Vagina (tissue), 2 donors: ENCODE data around the gene AFF3. TPM values are rescaled to one million over a fixed set of nuclear protein-coding genes. Genes with fewer than 3 reads are reported as not detected.

Experiments used
- DNase-seq, 2 donors: peaks; one replicate each; pipeline ENCODE4 v3.0.0-alpha.2; 2017; ENCODE audit errors: extremely low spot score in 2 of 2
- H3K27ac ChIP-seq: fragments of 200-600 bp; sonication (generic); one replicate; pipeline ENCODE4 v1.5.1; 2019
- H3K27me3 ChIP-seq: fragments of 200-600 bp; sonication (generic); one replicate; pipeline ENCODE4 v1.5.1; 2019
- H3K36me3 ChIP-seq, 2 donors: fragments of 200-600 bp; sonication (generic); one replicate each; pipeline ENCODE4 v1.5.1; 2017 to 2019
- H3K4me1 ChIP-seq: fragments of 200-600 bp; sonication (generic); one replicate; pipeline ENCODE4 v1.5.1; 2019
- H3K4me3 ChIP-seq, 2 donors: fragments of 200-600 bp; sonication (generic); 1 replicate in 1 of 2; 2 replicates in 1 of 2; pipeline ENCODE4 v1.5.1; 2016 to 2019
- H3K9me3 ChIP-seq: fragments of 200-600 bp; sonication (generic); one replicate; pipeline ENCODE4 v1.5.1; 2019
- CTCF ChIP-seq, 3 experiments: fragments of 450-650 bp in 2 of 3; fragments of 200-600 bp in 1 of 3; sonication (generic) in 1 of 3; IDR thresholded peaks; one replicate each; pipeline ENCODE4 v1.5.1; 2017 to 2019; ENCODE audit warnings: antibody characterized with exemption in 3 of 3, mild to moderate bottlenecking in 2 of 3, moderate library complexity in 2 of 3
- POLR2A ChIP-seq, 2 donors: fragments of 450-650 bp; IDR thresholded peaks; one replicate each; pipeline ENCODE4 v1.6.1; 2017; ENCODE audit warnings: antibody characterized with exemption in 2 of 2, mild to moderate bottlenecking in 2 of 2, moderate library complexity in 2 of 2
- POLR2AphosphoS5 ChIP-seq, 2 donors: sonication (generic); formaldehyde crosslinking; IDR thresholded peaks; one replicate each; pipeline ENCODE4 v1.9.0; 2017; ENCODE audit warnings: antibody characterized with exemption in 2 of 2, mild to moderate bottlenecking in 2 of 2, low read depth in 1 of 2; ENCODE audit not compliant: insufficient read depth in 1 of 2
- intact Hi-C: fragments of 100-400 bp; cut with DNase I; formaldehyde crosslinking; loops from one replicate; pipeline ENCODE4 v1.15.1; 2023
- total RNA-seq: library from RNA; depleted of rRNA; stranded (reverse); fragments of >200 nt; gene quantifications from one replicate; pipeline ENCODE4 v1.2.3, GENCODE V29; 2016

AFF3 gene
- total RNA-seq, 1 donor from 2014 or later: 7.6 TPM

- Histone ChIP-seq H3K27me3 (no peaks in the 10 kb centered on the region), H3K4me1 (peaks cover 18% of the 10 kb centered on the region), H3K36me3 (no peaks in the 10 kb centered on the region), H3K27ac (no peak overlapping the region), H3K9me3 (no peaks in the 10 kb centered on the region), H3K4me3 (no peak overlapping the region)
- no peak for DNase-seq
- TF ChIP-seq CTCF (IDR thresholded peaks at IDR 0.05): no peak
- no peak for TF ChIP-seq POLR2AphosphoS5 (IDR thresholded peaks at IDR 0.05; ENCODE audit: insufficient read depth in 1 of 2, low read depth in 1 of 2)
- TF ChIP-seq POLR2A (IDR thresholded peaks at IDR 0.05): no peak
- intact Hi-C loops: no loop called here
Measured at GRCh38 chr2:99692785-99693184, 449.6 kb downstream of the AFF3 start.

DNA sequence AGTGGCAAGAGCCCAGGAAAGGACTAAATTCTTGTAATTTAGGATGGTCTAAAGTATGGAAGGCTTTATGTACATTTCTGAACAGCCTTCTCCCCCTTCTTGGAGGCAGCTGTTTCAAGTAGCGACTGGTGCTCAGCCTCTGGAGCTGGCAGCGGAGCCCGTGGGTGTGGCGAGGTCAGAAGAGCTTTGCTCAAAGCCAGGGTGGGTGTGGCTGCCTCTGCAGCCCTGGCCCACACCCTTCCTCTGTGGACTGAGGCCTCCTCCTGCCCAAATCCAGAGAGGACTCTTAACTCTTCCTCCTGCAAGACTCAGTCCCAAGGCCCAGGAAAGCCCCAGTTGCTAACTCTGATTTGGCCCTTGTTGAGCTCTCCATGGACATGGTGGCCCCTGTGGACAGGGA is 450.5 kb downstream of the AFF3 start:
- H3K36me3 ChIP-seq: no peaks in the 10 kb centered on the region
- no peak for DNase-seq
- no peak overlapping the region for H3K4me3 ChIP-seq
- no peak overlapping the region for H3K27ac ChIP-seq
- H3K9me3 ChIP-seq: no peaks in the 10 kb centered on the region
- intact Hi-C loops: no loop called here
- no peak for TF ChIP-seq POLR2A (IDR thresholded peaks at IDR 0.05)
- no peak for TF ChIP-seq POLR2AphosphoS5 (IDR thresholded peaks at IDR 0.05; ENCODE audit: insufficient read depth in 1 of 2, low read depth in 1 of 2)
- no peak for TF ChIP-seq CTCF (IDR thresholded peaks at IDR 0.05)
- H3K4me1 ChIP-seq: peaks cover 18% of the 10 kb centered on the region
- no peaks in the 10 kb centered on the region for H3K27me3 ChIP-seq

DNA sequence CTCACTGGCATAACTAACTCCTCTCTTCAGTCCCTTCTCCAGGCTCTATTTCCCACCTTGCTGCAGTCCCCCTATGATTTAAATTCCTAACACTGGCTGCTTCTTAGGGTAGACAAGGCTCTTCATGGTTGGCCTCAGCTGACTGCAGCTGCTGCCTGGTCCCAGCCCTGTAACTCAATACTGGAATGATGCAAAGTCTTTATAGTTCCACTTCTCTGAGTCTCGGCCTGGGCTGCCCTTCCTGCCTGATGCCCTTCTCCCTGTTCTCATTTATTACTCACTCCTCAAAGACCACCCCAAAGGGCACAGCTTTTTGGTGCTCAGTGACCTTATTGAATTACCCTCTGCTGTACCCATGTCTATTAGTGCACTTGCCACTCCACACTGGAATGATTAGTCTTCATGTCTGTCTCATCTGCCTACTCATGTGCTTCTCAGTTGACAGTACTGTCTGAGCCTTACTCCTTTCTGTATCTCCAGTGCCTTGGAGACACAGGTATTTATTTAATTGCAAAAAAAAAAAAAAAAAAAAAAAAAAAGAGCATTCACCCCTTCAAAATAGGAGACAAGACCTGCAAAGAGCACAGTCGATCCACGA is 453.1 kb downstream of the AFF3 start:
- TF ChIP-seq CTCF (IDR thresholded peaks at IDR 0.05) (no peak), POLR2AphosphoS5 (IDR thresholded peaks at IDR 0.05; ENCODE audit: insufficient read depth in 1 of 2, low read depth in 1 of 2) (no peak), POLR2A (IDR thresholded peaks at IDR 0.05) (no peak)
- Histone ChIP-seq H3K9me3 (no peaks in the 10 kb centered on the region), H3K27ac (no peak overlapping the region), H3K36me3 (no peaks in the 10 kb centered on the region), H3K27me3 (no peaks in the 10 kb centered on the region), H3K4me1 (peaks cover 7% of the 10 kb centered on the region), H3K4me3 (no peak overlapping the region)
- intact Hi-C loops: no loop called here
- no peak for DNase-seq

DNA sequence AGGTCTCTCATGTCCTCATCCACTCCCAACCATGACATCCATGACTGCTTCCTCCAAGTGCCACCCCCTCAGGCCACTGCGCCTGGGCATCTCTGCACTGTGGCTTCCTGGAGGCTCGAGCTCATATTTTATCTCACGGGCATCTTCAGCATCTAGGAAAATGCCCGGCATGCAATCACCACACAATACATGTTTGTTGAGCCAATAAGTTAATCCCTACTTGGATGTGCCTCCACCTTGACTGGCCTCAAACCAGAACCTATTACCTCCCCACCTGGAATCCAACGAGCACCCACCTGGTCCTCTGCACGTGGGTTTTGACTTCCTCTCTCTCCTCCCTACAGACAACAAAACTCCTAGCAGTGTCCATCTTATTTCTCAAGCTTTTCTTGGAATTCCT is 453.7 kb downstream of the AFF3 start:
- Histone ChIP-seq H3K27ac (no peak overlapping the region), H3K4me3 (no peak overlapping the region), H3K4me1 (peaks cover 7% of the 10 kb centered on the region), H3K36me3 (no peaks in the 10 kb centered on the region), H3K9me3 (no peaks in the 10 kb centered on the region), H3K27me3 (no peaks in the 10 kb centered on the region)
- no peak for TF ChIP-seq CTCF (IDR thresholded peaks at IDR 0.05)
- no peak for TF ChIP-seq POLR2A (IDR thresholded peaks at IDR 0.05)
- no peak for TF ChIP-seq POLR2AphosphoS5 (IDR thresholded peaks at IDR 0.05; ENCODE audit: insufficient read depth in 1 of 2, low read depth in 1 of 2)
- DNase-seq: no peak
- intact Hi-C loops: no loop called here

- Histone ChIP-seq H3K36me3 (no peaks in the 10 kb centered on the region), H3K27ac (no peak overlapping the region), H3K9me3 (no peaks in the 10 kb centered on the region), H3K4me3 (no peak overlapping the region), H3K27me3 (no peaks in the 10 kb centered on the region), H3K4me1 (no peaks in the 10 kb centered on the region)
- TF ChIP-seq POLR2AphosphoS5 (IDR thresholded peaks at IDR 0.05; ENCODE audit: insufficient read depth in 1 of 2, low read depth in 1 of 2): no peak
- TF ChIP-seq POLR2A (IDR thresholded peaks at IDR 0.05): no peak
- TF ChIP-seq CTCF (IDR thresholded peaks at IDR 0.05): no peak
- no peak for DNase-seq
- intact Hi-C loops: no loop called here
Measured at GRCh38 chr2:99682275-99683060, 459.9 kb downstream of the AFF3 start.
